K562 (cell line): Measurements from ENCODE around the gene PARP15. TPM values are rescaled to one million over a fixed set of nuclear protein-coding genes. Genes with fewer than 3 reads are reported as not detected.

Source experiments
- ATAC-seq: fragments of 200-7000 bp; cut with Tn5 transposase; 3 replicates; pipeline ENCODE4 v1.9.1; 2020; ENCODE audit warnings: moderate library complexity
- BruUV-seq: library from RNA; stranded (reverse); fragments of 400-500 nt; replicated peaks from 2 replicates; lab custom pipeline; 2021; lab: Mats Ljungman, UMichigan
- CTCF ChIA-PET: fragments of 300-600 bp; formaldehyde crosslinking; extraction: SDS; loops from one replicate; lab custom pipeline; 2021; ENCODE audit warnings: low intra/inter-chr PET ratio; lab: Yijun Ruan, JAX
- POLR2A ChIA-PET: fragments of 300-600, 350-650 bp; sonication (Branson Sonifier 250); formaldehyde crosslinking; extraction: SDS; loops from one replicate; lab custom pipeline; 2021; ENCODE audit warnings: antibody characterized with exemption, inconsistent platforms; lab: Yijun Ruan, JAX
- DNase-seq, 4 experiments: peaks; one replicate each; pipeline versions ENCODE4 v3.0.0 to v3.0.0-alpha.2; 2011 to 2018; ENCODE audit warnings: low spot score in 3 of 4, mixed read lengths in 3 of 4; ENCODE audit errors: extremely low read depth in 1 of 4
- FAIRE-seq: peaks from 2 replicates; lab custom pipeline; 2011; peaks lifted over from hg19 to GRCh38; lab: Jason Lieb, UNC
- H2AFZ ChIP-seq: 2 replicates; pipeline ENCODE4 v1.6.0; 2011; ENCODE audit warnings: low read depth, low read length, control low read depth, inconsistent platforms
- H3K27ac ChIP-seq: fragments of 200-600 bp; 3 replicates; pipeline ENCODE4 v1.8.0; 2011; ENCODE audit warnings: low read depth, mild to moderate bottlenecking, control low read depth, inconsistent platforms, low read length, moderate library complexity, mixed read lengths; ENCODE audit errors: extremely low read depth
- H3K27me3 ChIP-seq, 2 experiments: fragments of 300-600 bp in 1 of 2; 2 replicates in 1 of 2; 3 replicates in 1 of 2; pipeline versions ENCODE4 v1.6.0 to v1.8.0; 2011; ENCODE audit warnings: inconsistent platforms in 2 of 2, low read length in 2 of 2, mild to moderate bottlenecking in 1 of 2, mixed read lengths in 1 of 2, moderate library complexity in 1 of 2; ENCODE audit not compliant: control insufficient read depth in 2 of 2, insufficient read depth in 2 of 2
- H3K36me3 ChIP-seq: fragments of 300-600 bp; 3 replicates; pipeline ENCODE4 v1.8.0; 2011; ENCODE audit warnings: mild to moderate bottlenecking, low read length, inconsistent platforms; ENCODE audit not compliant: control insufficient read depth, insufficient read depth
- H3K4me1 ChIP-seq, 2 experiments: fragments of 200-600 bp in 1 of 2; replicated peaks in 1 of 2; 2 replicates in 1 of 2; 3 replicates in 1 of 2; pipeline versions ENCODE4 v1.5.1 to v1.8.0; 2011; ENCODE audit warnings: inconsistent platforms in 2 of 2, low read length in 2 of 2, mild to moderate bottlenecking in 1 of 2, mixed read lengths in 1 of 2, moderate library complexity in 1 of 2; ENCODE audit not compliant: control insufficient read depth in 2 of 2, insufficient read depth in 2 of 2
- H3K4me2 ChIP-seq: 2 replicates; pipeline ENCODE4 v1.6.1; 2011; ENCODE audit warnings: low read length, control low read depth, inconsistent platforms, mixed read lengths; ENCODE audit not compliant: insufficient read depth
- H3K4me3 ChIP-seq: fragments of 200-600 bp; sonication (generic), shearing (Covaris generic); 2 replicates; pipeline ENCODE4 v1.5.1; 2016; ENCODE audit warnings: control low read depth, inconsistent platforms
- H3K79me2 ChIP-seq: fragments of 200-600 bp; 3 replicates; pipeline ENCODE4 v1.8.0; 2011; ENCODE audit warnings: low read length, inconsistent platforms; ENCODE audit not compliant: control insufficient read depth, insufficient read depth
- H3K9ac ChIP-seq, 2 experiments: 2 replicates each; pipeline versions ENCODE4 v1.6.0 to v1.6.1; 2011; ENCODE audit warnings: low read depth in 2 of 2, low read length in 2 of 2, control low read depth in 1 of 2, inconsistent platforms in 1 of 2, mild to moderate bottlenecking in 1 of 2, mixed read lengths in 1 of 2; ENCODE audit not compliant: insufficient read depth in 1 of 2
- H3K9me1 ChIP-seq: one replicate; pipeline ENCODE4 v1.6.0; 2011; ENCODE audit warnings: inconsistent platforms, mild to moderate bottlenecking, low read length, moderate library complexity; ENCODE audit not compliant: control insufficient read depth, insufficient read depth
- H3K9me3 ChIP-seq: replicated peaks from 2 replicates; pipeline ENCODE4 v1.5.1; 2011; ENCODE audit warnings: low read depth, low read length, inconsistent platforms; ENCODE audit not compliant: control insufficient read depth, insufficient read depth
- H4K20me1 ChIP-seq: replicated peaks from 2 replicates; pipeline ENCODE4 v1.6.1; 2011; ENCODE audit warnings: low read length, inconsistent platforms, mixed read lengths; ENCODE audit not compliant: control insufficient read depth, insufficient read depth
- CBX1 ChIP-seq: sonication (generic); IDR thresholded peaks from 2 replicates; pipeline ENCODE4 v1.6.1; 2016; ENCODE audit warnings: antibody characterized with exemption, low read depth, mild to moderate bottlenecking
- ELF2 ChIP-seq: fragments of 250-450 bp; sonication (Bioruptor Pico); IDR thresholded peaks from 2 replicates; pipeline ENCODE4 v1.5.0; 2021; ENCODE audit warnings: mild to moderate bottlenecking
- KLF16 ChIP-seq: IDR thresholded peaks from 2 replicates; pipeline ENCODE4 v1.6.1; 2016; ENCODE audit warnings: antibody characterized with exemption
- MEIS2 ChIP-seq: fragments of 450-650 bp; IDR thresholded peaks from 2 replicates; pipeline ENCODE4 v1.6.1; 2014; ENCODE audit warnings: mild to moderate bottlenecking; ENCODE audit not compliant: partially characterized antibody
- MXD1 ChIP-seq: fragments of 250-450 bp; sonication (Bioruptor Pico); IDR thresholded peaks from 2 replicates; pipeline ENCODE4 v1.8.0; 2021; ENCODE audit warnings: borderline replicate concordance, mild to moderate bottlenecking, moderate library complexity; ENCODE audit not compliant: poor library complexity, severe bottlenecking
- ZBTB12 ChIP-seq: fragments of 250-450 bp; sonication (Bioruptor Pico); IDR thresholded peaks from 2 replicates; pipeline ENCODE4 v1.4.0; 2020
- ZNF280B ChIP-seq: fragments of 250-450 bp; sonication (Bioruptor Pico); IDR thresholded peaks from 2 replicates; pipeline ENCODE4 v1.5.1; 2021; ENCODE audit warnings: mild to moderate bottlenecking
- WGBS: fragments of 100-300 bp; shearing (Covaris generic); methylation state at CpG from one replicate; pipeline ENCODE4 v1.1.6; 2016; ENCODE audit warnings: low coverage, mixed read lengths; ENCODE audit not compliant: insufficient coverage; ENCODE audit errors: missing lambda C conversion rate; 5-methylcytosine and 5-hydroxymethylcytosine counted together
- in situ Hi-C: fragments of 300-500 bp; cut with MboI; formaldehyde crosslinking; loops from 4 replicates; pipeline ENCODE4 v1.15.0; 2018; ENCODE audit warnings: inconsistent platforms, mixed read lengths
- intact Hi-C: fragments of 100-400 bp; cut with micrococcal nuclease; formaldehyde crosslinking; loops from 2 replicates; pipeline ENCODE4 v1.14.2; 2022
- polyA plus RNA-seq, 8 experiments: library from polyadenylated mRNA; depleted of rRNA in 4 of 8; stranded (reverse) in 5 of 8; unstranded in 3 of 8; fragments of >200 nt; fragmentation: Nextera tagmentation in 2 of 8; fragmentation: Illumina TruSeq in 1 of 8; extraction: Ambion mirVana in 2 of 8; extraction: Trizol in 1 of 8; gene quantifications; 2 replicates each; pipeline versions ENCODE4 v1.2.1 to v1.2.3, GENCODE V29; 2011 to 2014; ENCODE audit warnings: inconsistent platforms in 1 of 8, missing spikeins in 1 of 8
- total RNA-seq, 7 experiments: library from RNA; depleted of rRNA in 6 of 7; stranded (reverse); fragments of >200 nt in 6 of 7; fragmentation: Illumina TruSeq in 2 of 7; extraction: Trizol in 2 of 7; gene quantifications; 2 replicates each; pipeline versions ENCODE4 v1.2.1 to v1.2.3, GENCODE V29; 2011 to 2021; ENCODE audit warnings: low replicate concordance in 1 of 7

The PARP15 gene
- total and polyA plus RNA-seq, 9 of the 15 experiments (the other 6 are each of a cell fraction or from before 2014, with no cell fraction given) = 0.05 to 0.40 (median 0.13) TPM

GRCh38 chr3:122578069-122578740 lies 755 bp downstream of the PARP15 start:
- no peak overlapping the region for H3K27ac ChIP-seq
- H3K4me1 ChIP-seq = peaks cover 3 to 6% of the 10 kb centered on the region in 2 experiments; a peak in 3 of 5 replicates
- H3K27me3 ChIP-seq = no peaks in the 10 kb centered on the region; a peak in 1 of 5 replicates
- H3K36me3 ChIP-seq = no peaks in the 10 kb centered on the region
- DNase-seq (no peak), FAIRE-seq (no peak), ATAC-seq (no peak)
- no peaks in the 10 kb centered on the region for H4K20me1 ChIP-seq
- H3K9me3 ChIP-seq = 0 out of 2 replicates have a peak, but pooled peaks cover 9% of the 10 kb centered on the region
- ChIA-PET CTCF (no interaction called here), POLR2A (no interaction called here)
- peak overlapping the region; percentile 83 for H2AFZ ChIP-seq
- 3% methylated on average over 5 of the region's 5 CpGs for WGBS
- intact Hi-C loops = no loop called here
- no peak overlapping the region for H3K4me2 ChIP-seq
- no peaks in the 10 kb centered on the region for H3K79me2 ChIP-seq
- no peak overlapping the region for H3K4me3 ChIP-seq
- no TSS peak for BruUV-seq
- H3K9me1 ChIP-seq = no peaks in the 10 kb centered on the region
- in situ Hi-C loops = no loop called here
- TF ChIP-seq MXD1 (CRISPR knock-in tag) (no peak), ZBTB12 (no peak), ELF2 (CRISPR knock-in tag) (no peak), KLF16 (no peak), CBX1 (no peak), ZNF280B (no peak), MEIS2 (no peak)
- peak overlapping the region in 1 of 2 experiments; percentile 20; a peak in 1 of 4 replicates for H3K9ac ChIP-seq
